Endothelial cell of hepatic sinusoid (primary cell): ENCODE data around the gene SSH2.
"Not testable (repeated sequence)": the region's sequence is repeated elsewhere in the genome, so short reads cannot be mapped to it uniquely, and the experiment has no call there.

Experiments used
- in situ Hi-C: cut with HindIII; loops from 2 replicates; pipeline ENCODE4 v1.10.0; 2017; ENCODE audit warnings: low sequenced_read_pairs

Gene SSH2

DNA sequence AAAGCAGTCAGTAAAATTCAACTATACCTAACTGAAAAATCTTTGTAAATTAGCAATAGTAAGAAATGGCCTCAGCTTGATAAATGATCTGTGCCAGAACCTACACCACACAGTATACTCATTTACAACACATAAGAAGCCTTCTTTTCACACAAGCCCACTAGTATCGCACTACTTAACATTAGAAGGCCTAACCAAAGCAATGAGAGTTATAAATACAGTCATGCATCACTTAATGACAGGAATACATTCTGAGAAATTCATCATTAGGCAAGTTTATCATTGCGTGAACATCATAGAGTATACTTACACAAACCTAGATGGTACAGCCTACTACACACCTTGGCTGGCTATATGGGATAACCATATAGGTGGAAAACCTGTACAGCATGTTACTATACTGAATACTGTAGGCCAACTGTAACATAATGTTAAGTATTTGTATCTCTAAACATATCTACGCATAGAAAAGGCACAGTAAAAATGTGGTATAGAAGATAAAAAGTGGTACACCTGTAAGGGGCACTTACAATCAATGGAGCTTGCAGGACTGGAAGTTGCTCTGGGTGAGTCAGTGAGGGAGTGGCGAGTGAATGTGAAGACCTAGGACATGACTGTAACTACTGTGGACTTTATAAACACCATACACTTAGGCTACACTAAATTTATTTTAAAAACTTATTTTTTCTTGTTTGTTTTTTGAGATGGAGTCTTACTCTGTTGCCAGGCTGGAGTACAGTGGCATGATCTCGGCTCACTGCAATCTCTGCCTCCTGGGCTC, 180.8 kb downstream of the SSH2 start:
- in situ Hi-C loops: no loop called here

DNA sequence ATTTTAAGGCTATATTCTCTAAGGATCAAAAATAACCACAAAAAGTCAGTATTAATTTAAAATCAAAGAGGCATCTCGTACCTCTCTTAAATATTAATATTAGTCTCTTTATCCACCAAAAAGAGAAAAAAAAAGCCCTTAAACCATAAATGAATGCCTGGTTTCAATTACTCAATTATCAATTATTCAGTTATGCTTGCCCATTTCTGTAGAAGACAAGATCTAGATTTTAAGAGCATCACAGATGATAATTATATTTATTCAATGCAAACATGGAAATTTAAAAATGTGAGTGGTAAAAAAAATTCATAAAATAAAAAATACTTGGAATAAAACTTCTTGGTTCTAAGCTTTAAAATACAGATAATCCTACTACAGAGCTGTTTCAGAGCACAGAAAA, 181.6 kb downstream of the SSH2 start:
- in situ Hi-C loops: no loop called here

DNA sequence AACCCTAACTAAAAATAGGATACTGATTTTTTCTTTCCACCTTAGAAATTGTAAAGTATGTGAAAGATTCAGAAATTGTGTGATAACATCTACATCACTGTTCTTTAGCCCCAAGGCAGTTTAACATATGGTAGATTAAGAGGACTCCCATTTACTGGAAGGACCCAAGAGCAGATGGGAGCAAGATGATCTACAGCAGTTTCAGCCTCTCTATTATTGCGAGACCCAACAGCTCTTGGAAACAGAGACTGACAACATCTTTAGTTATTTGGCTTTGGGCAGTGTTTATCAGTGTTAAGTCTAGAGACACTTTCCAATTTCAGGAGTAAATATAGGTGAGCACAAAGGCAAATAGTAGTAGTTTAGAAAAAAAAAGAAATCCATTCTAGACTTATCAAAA, 182.4 kb downstream of the SSH2 start:
- in situ Hi-C loops: no loop called here

DNA sequence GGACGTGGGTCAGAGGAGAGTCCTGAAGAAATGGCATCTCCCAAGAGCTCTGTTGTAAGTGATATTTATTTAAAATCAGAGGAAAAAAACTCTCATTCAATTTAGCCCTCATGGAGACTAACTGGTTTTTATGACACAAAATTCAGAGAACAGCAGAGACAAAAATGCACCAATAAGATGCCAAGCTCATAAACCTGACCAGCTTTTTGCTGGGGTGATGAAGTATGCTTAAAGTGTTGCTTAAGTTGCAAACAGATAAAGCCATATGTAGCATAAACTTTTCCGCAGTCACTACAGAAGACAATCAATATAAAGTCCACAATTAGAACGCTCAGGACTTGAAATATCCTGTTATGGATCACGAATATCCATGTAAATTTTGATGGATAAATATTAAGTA, 183.4 kb downstream of the SSH2 start:
- in situ Hi-C loops: no loop called here

DNA sequence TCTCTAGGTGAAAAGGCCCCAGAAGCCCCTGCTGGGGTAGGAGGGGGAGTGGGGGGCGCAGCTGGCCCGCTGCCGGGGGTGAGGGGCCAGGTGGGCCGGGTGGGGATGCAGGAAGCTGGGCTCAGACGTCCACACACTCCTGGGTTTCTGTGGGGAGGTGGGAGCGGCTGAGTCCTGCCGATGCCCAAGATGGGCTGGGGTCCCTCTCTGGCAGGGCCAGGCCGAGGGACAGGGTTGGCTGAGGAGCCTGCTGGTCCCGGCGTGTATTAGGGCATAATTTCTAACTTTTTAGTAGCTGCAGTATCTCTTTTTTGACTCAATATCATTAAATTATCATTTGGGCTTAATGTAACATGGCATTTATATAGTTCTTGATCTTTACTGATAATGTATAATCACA, 185.9 kb downstream of the SSH2 start:
- in situ Hi-C loops: no loop called here

DNA sequence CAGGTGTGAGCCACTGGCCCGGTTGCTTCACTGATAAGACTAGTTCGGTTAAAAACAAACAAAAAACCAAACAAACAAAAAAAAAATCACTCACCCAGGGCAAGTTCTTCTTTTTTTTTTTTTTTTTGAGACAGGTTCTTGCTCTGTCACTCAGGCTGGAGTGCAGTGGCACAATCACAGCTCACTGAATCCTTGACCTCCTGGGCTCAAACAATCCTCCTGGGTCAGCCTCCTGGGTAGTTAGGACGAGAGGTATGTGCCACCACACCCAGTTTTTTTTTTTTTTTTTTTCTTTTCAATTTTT, 187.9 kb downstream of the SSH2 start:
- in situ Hi-C loops: no loop called here

DNA sequence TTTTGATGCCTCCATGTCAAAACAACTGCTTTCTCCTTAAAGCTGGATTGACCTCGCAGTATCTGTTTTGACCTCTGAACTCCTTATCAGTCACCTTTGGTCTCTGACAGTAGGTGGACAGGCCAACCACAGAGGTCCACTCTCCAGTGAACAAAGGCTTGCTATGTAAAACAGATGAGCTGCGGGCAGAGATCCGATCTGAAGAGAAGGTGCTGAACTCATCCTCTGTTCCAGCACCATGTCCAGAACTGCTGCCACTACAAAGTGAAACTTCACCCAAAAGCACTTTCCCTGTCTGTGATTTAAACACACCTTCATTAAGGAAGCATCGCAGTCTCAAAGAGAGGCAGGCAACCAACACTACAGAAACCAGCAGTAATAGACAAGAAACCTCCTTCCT, 190.0 kb downstream of the SSH2 start:
- in situ Hi-C loops: no loop called here

DNA sequence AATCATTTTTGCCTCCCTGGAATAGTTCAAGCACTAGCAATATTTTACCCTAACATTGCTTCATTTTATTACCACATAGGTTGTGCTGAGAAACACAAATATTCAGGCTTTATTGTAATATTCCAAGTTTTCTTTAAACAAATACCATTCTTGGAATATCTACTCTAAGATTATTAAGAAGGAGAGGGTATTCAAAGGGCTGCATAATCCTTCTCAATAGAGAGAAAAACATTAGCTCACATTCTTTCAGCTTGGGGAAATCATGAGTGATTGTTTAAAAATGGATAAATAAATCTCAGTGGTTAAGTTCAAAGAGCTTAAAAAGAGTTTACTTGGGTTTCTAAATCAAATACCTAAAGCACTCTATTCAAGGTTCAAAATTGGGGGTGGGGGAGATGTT, 195.4 kb downstream of the SSH2 start:
- in situ Hi-C loops: no loop called here

DNA sequence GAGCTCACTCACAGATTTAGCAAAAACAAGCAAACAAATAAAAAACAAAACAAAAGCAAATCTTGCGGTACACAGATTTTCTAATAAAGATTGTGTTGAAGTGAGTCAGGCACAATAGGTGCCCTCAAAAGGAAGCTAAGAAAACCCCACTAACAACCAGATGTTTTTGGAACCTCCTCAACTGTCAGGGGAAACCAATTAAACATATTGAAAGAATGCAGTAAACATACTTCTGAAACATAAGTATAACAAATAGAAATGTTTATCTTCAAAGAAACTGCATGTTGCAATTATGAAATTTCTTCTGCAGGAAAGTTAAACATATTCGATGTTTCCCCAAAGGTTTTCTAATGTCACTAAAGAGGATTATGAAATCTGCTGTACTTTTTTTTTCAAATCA, 196.9 kb downstream of the SSH2 start:
- in situ Hi-C loops: no loop called here

DNA sequence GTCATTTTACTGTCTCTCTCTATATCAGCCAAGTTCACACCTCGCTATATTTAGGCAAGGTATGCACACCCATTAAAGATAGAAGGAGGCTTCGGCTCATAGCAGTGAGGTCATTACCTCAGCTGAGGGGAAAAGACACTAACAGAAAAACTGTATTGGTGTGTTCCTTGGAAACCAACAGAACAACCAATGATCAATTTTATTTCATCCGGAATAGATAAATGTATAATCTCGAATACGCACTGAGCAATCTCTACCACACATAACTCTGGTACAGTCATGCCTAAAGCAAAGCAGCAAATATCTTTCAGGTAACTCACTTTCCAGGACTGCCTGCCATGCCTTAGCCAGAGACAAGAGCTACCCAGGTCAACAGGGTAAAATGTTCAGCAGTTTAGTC, 197.4 kb downstream of the SSH2 start:
- in situ Hi-C loops: no loop called here

DNA sequence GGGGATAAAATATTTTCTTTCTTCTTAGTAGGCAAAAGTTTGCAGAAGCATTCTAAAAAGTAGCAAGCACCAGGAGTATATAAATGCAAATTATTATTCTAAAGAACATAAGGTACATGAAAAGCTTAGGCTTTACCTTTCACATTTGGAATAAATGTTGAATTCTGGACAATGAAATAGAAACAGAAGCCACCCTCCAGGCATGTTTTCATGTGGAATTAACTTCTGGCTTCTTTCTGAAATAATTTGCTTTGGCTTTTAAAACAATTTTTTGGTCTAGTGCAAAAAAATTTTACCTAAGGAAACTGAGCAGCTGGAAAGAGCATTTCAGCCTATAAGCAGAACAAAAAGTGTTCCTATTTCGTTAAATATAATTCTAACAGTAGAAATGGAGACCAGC, 197.8 kb downstream of the SSH2 start:
- in situ Hi-C loops: no loop called here

DNA sequence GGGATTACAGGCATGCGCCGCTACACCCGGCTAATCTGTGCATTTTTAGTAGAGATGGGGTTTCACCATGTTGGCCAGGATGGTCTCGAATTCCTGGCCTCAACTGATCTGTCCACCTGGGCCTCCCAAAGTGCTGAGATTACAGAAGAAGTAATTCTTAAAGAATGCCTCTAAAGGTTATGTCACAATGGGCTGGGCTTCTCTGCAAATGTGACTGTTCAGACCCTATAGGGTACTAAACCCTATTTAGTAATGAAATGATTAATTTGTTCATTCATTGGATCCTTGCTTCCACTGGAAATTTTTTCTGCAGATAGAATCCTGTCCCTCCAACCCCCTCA, 198.5 kb downstream of the SSH2 start:
- in situ Hi-C loops: no loop called here

DNA sequence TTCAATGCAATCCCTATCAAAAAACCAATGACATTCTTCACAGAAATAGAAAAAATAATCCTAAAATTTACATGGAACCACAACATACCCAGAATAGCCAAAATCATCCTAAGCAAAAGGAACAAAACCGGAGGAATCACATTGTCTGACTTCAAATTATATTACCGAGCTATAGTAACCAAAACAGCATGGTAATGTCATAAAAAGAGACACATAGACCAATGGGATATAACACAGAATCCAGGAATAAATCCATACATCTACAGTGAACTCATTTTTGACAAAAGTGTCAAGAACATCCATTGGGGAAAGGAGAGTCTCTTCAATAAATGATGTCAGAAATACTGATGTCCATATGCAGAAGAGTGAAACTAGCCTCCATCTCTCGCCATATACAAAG, 201.5 kb downstream of the SSH2 start:
- in situ Hi-C loops: no loop called here

DNA sequence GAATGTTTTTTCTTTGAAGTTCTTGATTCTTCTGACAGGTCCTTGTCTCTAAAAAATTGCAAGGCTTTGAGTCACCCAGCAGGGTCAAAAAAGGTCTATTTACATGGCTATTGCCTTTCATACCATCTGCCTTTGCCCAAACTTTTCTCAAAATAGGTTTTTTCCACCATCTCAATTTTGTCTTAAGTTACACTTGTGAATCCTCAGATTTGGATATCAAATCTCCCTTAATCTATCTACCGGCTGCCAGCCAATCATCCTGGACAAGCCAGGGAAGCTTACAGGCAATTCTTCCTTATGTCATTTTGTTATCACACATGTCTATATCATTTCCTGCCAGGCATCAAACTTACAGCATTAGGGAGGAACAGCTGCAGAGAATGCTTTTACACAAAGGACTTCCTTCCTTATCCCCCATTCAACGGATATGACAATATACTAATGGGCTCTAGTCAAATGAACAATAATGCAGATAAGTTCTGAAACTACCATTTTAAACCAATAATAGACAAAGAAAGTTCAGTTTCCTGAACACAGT, 203.2 kb downstream of the SSH2 start:
- in situ Hi-C loops: no loop called here

DNA sequence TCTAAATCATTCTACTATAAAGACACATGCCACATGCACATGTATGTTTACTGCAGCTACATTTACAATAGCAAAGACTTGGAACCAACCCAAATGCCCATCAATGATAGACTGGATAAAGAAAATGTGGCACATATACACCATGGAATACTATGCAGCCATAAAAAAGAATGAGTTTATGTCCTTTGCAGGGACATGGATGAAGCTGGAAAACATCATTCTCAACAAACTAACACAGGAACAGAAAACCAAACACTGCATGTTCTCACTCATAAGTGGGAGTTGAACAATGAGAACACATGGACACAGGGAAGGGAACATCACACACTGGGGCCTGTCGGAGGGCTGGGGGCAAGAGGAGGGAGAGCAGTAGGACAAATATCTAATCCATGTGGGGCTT, 204.6 kb downstream of the SSH2 start:
- in situ Hi-C loops: not testable (repeated sequence)

DNA sequence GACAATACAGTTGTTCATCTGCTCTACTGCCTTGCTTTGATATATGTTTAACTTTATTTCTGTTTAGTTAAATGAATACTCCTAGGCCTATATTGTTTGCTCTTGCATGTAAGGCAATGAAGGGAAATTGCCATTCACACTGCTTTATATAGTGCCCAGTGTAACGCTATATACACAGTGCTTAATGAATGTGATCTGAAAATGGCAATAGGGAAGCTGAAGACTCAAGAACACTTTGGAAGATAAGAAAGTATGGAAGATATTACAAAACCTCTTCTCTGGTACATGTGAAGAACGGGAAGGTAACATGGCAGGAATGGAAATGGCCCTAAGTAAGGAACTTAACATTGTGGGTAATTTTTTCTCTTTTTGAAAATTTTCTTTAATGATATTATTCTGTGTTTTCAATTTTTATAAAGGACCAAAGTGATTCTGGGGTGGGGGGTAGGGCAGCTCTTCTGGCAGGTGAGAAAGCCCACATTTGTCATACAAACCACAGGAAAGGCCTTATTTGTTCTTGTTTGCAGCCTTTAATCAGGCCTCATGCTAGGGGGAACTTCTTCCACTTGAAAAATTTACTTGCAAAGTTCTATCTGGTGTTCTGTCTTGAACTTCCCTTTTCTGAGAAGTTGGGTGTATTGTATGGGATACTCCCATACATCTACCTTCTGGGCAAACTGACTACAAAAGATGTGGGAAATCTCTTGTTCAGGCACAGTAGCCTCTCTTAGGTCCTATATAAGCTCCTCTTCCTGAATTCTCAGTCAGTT, 206.6 kb downstream of the SSH2 start:
- in situ Hi-C loops: no loop called here

DNA sequence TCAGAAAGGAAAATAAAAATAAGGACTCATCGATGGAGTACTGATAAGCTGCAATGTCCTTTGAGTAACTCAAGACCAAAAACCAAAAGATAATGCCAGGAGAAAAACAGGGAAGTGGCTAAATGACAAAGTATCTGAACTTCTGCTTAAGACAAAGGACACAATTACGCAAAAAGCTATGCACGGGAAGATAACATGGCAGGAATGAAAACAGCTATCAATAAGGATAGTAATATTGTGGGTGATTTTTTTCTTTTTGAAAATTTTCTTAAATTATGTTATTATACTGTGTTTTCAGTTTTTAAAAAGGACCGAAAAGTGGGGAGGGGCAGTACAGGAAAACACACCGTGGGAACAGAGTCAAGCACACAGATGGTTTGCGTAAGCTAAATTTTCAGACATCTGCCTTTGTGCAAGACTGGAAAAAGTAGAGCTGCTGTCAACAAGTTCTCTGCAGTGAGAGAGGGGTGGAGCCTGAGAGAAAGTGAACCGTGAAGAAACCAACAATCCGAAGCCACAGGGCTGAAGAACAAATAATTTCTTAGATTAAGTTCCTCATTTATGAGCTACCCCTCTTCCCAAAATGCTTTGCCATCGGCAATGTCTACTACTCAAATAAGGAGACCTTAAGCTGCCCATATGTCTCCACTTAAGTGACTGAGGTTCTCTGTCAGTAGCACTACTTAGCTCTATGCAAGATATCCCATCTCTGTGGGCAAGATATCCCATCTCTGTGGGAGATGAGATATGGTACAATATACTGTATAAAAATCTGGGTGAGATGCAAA, 207.4 kb downstream of the SSH2 start:
- in situ Hi-C loops: no loop called here

DNA sequence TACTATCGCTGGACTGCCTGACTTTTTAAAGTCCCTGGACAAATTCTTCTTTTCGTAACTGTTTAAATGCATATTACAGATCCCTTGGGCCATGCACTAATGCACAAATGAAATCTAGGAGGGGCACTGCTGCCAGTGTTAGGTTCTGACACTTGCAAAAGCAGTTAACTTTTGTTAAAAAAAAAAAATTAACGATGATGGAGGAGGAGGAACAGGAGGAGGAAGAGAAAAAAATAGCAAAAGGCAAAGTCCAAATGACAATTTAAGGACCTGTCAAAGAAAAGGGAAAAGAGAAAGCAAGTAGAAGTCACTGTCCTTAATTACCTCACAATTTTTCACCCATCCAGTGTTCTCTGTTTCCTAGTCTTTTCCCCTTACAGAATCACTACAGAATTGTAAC, 209.5 kb downstream of the SSH2 start:
- in situ Hi-C loops: no loop called here

DNA sequence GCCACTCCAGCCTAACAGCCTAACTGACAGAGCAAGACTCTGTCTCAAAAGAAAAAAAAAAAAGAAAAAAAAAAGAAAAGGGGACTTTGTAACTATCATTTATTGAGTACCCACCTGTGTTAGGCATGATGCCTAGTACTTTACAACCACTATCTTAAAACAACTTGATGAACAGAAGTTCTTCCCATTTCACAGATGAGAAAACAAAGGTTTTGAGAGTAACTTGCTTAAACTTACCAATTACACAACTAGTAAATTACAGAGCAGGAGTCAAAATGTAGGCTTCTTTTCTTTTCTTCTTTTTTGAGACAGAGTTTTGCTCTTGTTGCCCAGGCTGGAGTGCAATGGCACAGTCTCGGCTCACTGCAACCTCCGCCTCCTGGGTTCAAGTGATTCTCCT, 210.6 kb downstream of the SSH2 start:
- in situ Hi-C loops: no loop called here

DNA sequence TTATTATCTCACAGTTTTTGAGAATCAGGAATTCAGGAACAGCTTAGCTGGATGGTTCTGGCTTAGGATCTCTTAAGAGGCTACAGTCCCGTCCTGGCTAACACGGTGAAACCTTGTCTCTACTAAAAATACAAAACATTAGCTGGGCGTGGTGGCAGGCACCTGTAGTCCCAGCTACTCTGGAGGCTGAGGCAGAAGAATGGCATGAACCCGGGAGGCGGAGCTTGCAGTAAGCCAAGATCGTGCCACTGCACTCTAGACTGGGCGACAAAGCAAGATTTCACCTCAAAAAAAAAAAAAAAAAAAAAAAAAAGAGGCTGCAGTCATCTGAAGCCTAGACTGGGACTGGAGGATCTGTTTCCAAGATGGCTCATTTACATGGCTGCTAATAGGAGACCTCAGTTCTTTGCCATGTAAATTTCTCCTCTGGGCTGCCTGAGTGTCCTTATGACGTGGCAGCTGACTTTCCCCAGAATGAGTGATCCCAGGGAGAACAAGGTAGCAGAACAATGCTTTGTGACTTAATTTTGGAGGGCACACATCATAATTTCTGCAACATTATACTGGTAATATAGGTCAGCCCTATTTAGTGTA, 211.5 kb downstream of the SSH2 start:
- in situ Hi-C loops: no loop called here

DNA sequence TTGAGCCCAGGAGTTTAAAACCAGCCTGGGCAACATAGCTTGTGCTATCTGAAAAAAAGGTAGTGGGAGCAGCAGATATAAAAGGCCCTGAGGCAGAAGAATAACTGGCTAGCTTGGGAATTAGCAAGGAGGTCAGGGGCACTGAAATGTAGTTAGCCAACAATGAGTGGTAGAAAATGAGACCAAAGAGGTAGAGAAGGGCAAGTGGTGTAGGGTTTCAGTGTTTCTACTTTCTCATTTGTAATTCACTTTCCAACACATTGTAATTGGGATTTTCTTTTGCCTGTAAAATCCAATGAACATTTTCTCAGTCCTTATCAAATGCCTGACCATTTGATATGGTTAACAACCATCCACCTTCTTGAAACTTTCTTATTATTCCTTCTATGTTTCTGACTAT, 212.2 kb downstream of the SSH2 start:
- in situ Hi-C loops: no loop called here
